OCI-LY3 (cell line): Measurements from ENCODE around the gene PARP12.

Experiments
- H2AFZ ChIP-seq: fragments of 200-600, 300-600 bp; shearing (Covaris generic); 2 replicates; pipeline ENCODE4 v1.6.0; 2014; ENCODE audit warnings: antibody characterized with exemption, low read depth, low read length
- H3K27ac ChIP-seq: fragments of 200-600, 300-600 bp; sonication (generic); 2 replicates; pipeline ENCODE4 v1.5.1; 2014; ENCODE audit warnings: mild to moderate bottlenecking, low read length, moderate library complexity, mixed read lengths
- H3K27me3 ChIP-seq: fragments of 200-600, 300-600 bp; sonication (generic); 2 replicates; pipeline ENCODE4 v1.6.1; 2014; ENCODE audit warnings: low read depth, low read length, mixed read lengths
- H3K36me3 ChIP-seq: fragments of 200-600, 300-600 bp; sonication (generic); replicated peaks from 2 replicates; pipeline ENCODE3; 2014; ENCODE audit warnings: low read depth, low read length, mixed read lengths
- H3K4me1 ChIP-seq: fragments of 300-600, 200-600 bp; sonication (generic); 2 replicates; pipeline ENCODE4 v1.6.1; 2014; ENCODE audit warnings: low read length, mixed read lengths
- H3K4me2 ChIP-seq: fragments of 200-600, 300-600 bp; sonication (generic); 2 replicates; pipeline ENCODE4 v1.6.1; 2014; ENCODE audit warnings: low read length, mixed read lengths
- H3K4me3 ChIP-seq: fragments of 300-600, 200-600 bp; sonication (generic); 2 replicates; pipeline ENCODE4 v1.5.1; 2014; ENCODE audit warnings: antibody characterized with exemption, mild to moderate bottlenecking, low read length, moderate library complexity
- H3K79me2 ChIP-seq: fragments of 300-600, 200-600 bp; shearing (Covaris generic); 2 replicates; pipeline ENCODE4 v1.6.1; 2014; ENCODE audit warnings: mild to moderate bottlenecking, low read length, mixed read lengths
- H3K9ac ChIP-seq: fragments of 300-600, 200-600 bp; shearing (Covaris generic); 2 replicates; pipeline ENCODE4 v1.6.0; 2014; ENCODE audit warnings: mild to moderate bottlenecking, low read length, moderate library complexity
- H3K9me3 ChIP-seq: fragments of 200-600, 300-600 bp; shearing (Covaris generic); 2 replicates; pipeline ENCODE4 v1.6.1; 2014; ENCODE audit warnings: low read length, mixed read lengths; ENCODE audit not compliant: insufficient read depth
- H4K20me1 ChIP-seq: fragments of 200-600, 300-600 bp; sonication (generic); 2 replicates; pipeline ENCODE4 v1.6.1; 2016; ENCODE audit warnings: low read length, mixed read lengths; ENCODE audit not compliant: insufficient read depth
- CTCF ChIP-seq: fragments of 200-600, 300-600 bp; sonication (generic); IDR thresholded peaks from 2 replicates; pipeline ENCODE4 v1.5.1; 2014; ENCODE audit warnings: antibody characterized with exemption, low read length, low read depth
- EZH2phosphoT487 ChIP-seq: fragments of 200-600 bp; shearing (Covaris generic); IDR thresholded peaks from 2 replicates; pipeline ENCODE4 v1.6.1; 2018; ENCODE audit warnings: antibody characterized with exemption, mixed run types, low read depth

PARP12 gene

DNA sequence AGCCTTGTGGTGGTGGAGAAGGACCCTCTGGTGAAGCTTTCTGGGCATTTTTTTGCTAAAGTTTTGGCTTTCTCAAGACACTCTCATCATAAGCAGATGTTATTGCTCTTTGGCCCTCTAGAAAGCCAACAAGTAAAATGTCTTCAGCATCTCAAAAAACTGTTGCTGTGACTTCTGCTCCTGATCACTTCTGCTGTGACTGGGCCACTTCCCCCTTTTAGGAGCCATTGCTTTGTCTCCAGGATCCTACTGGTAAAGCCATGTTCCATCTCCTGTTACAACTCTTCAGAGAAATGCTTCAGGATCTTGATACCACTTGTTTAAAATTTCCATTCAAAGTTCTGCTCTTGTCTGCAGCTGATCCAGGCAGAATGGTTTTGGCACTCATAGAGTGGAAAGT, 10.9 kb downstream of the PARP12 start:
- no peak for TF ChIP-seq EZH2phosphoT487
- TF ChIP-seq CTCF, result no peak
- Histone ChIP-seq H3K9me3 (no peaks in the 10 kb centered on the region), H3K4me2 (no peak overlapping the region), H4K20me1 (peaks cover 16% of the 10 kb centered on the region), H3K27ac (no peak overlapping the region), H3K4me3 (no peak overlapping the region), H3K27me3 (peaks cover 45% of the 10 kb centered on the region), H3K9ac (no peak overlapping the region), H2AFZ (no peak overlapping the region), H3K36me3 (no peaks in the 10 kb centered on the region), H3K4me1 (peaks cover 20% of the 10 kb centered on the region), H3K79me2 (no peaks in the 10 kb centered on the region)

DNA sequence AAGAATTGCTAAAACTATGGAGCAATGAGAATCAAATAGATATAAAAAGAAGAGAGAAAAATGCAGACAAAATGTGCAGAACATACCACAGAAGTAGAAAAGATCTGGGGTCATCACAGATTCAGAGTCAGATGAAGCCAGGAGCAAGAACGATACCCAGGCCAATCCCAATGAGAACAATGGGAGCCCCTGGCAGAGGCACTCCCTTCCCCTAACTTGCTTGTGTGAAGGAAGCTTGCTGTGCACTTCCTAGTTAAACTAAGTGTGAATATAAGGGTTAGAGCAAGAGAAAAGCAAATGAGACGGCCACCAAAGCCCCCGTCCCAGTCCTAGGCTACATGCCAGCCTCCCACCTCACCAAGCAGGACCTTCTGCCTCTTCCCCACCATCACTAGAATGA, 12.7 kb downstream of the PARP12 start:
- no peaks in the 10 kb centered on the region for H3K79me2 ChIP-seq

GRCh38 chr7:140049339-140050024, 13.3 kb downstream of the PARP12 start:
- TF ChIP-seq EZH2phosphoT487, result no peak
- TF ChIP-seq CTCF, result no peak
- H3K4me3 ChIP-seq, result no peak overlapping the region
- H3K4me2 ChIP-seq, result no peak overlapping the region
- H3K36me3 ChIP-seq, result no peaks in the 10 kb centered on the region
- no peak overlapping the region for H3K27ac ChIP-seq
- peaks cover 23% of the 10 kb centered on the region for H3K27me3 ChIP-seq
- peaks cover 6% of the 10 kb centered on the region for H4K20me1 ChIP-seq
- no peak overlapping the region for H3K9ac ChIP-seq
- H3K4me1 ChIP-seq, result peaks cover 18% of the 10 kb centered on the region
- no peak overlapping the region for H2AFZ ChIP-seq
- no peaks in the 10 kb centered on the region for H3K79me2 ChIP-seq
- H3K9me3 ChIP-seq, result no peaks in the 10 kb centered on the region

More for the DNA sequence above, 12.7 kb downstream of the PARP12 start:
- TF ChIP-seq EZH2phosphoT487 (no peak), CTCF (no peak)
- peaks cover 29% of the 10 kb centered on the region for H3K27me3 ChIP-seq
- H4K20me1 ChIP-seq, result peaks cover 12% of the 10 kb centered on the region
- H3K4me2 ChIP-seq, result no peak overlapping the region
- H2AFZ ChIP-seq, result no peak overlapping the region
- no peak overlapping the region for H3K27ac ChIP-seq
- no peak overlapping the region for H3K4me3 ChIP-seq
- peaks cover 20% of the 10 kb centered on the region for H3K4me1 ChIP-seq
- H3K9me3 ChIP-seq, result no peaks in the 10 kb centered on the region
- H3K9ac ChIP-seq, result no peak overlapping the region
- no peaks in the 10 kb centered on the region for H3K36me3 ChIP-seq

- Histone ChIP-seq H3K4me1 (peaks cover 13% of the 10 kb centered on the region), H3K4me3 (no peak overlapping the region), H4K20me1 (peaks cover under 1% of the 10 kb centered on the region; the same call in 1 of the 2 replicates), H3K27me3 (peaks cover 18% of the 10 kb centered on the region), H3K36me3 (no peaks in the 10 kb centered on the region), H3K9me3 (no peaks in the 10 kb centered on the region), H2AFZ (no peak overlapping the region), H3K79me2 (no peaks in the 10 kb centered on the region), H3K9ac (no peak overlapping the region), H3K4me2 (no peak overlapping the region), H3K27ac (no peak overlapping the region)
- TF ChIP-seq EZH2phosphoT487, result no peak
Observed at GRCh38 chr7:140048989-140049338, 13.8 kb downstream of the PARP12 start.
